Kidney (tissue), 14 donors: ENCODE results near the gene FEV. TPM values are rescaled to one million over a fixed set of nuclear protein-coding genes. Genes with fewer than 3 reads are reported as not detected.

Source experiments
- DNase-seq, 5 donors: peaks; one replicate each; pipeline ENCODE4 v3.0.0-alpha.2; 2013 to 2020
- FAIRE-seq: peaks from 2 replicates; lab custom pipeline; 2012; peaks lifted over from hg19 to GRCh38; lab: Jason Lieb, UNC
- H3K27ac ChIP-seq, 2 donors: one replicate each; pipeline ENCODE4 v1.7.0; 2013; ENCODE audit warnings: low read depth in 2 of 2, low read length in 2 of 2, inconsistent platforms in 1 of 2
- H3K27me3 ChIP-seq: one replicate; pipeline ENCODE4 v1.7.1; 2013; ENCODE audit warnings: low read length, inconsistent platforms; ENCODE audit not compliant: control insufficient read depth, insufficient read depth
- H3K36me3 ChIP-seq, 3 donors: one replicate each; pipeline versions ENCODE4 v1.7.0 to v1.7.1; 2013; ENCODE audit warnings: low read length in 3 of 3, control low read depth in 1 of 3, inconsistent platforms in 1 of 3; ENCODE audit not compliant: insufficient read depth in 3 of 3, control insufficient read depth in 2 of 3
- H3K4me1 ChIP-seq, 3 donors: one replicate each; pipeline versions ENCODE4 v1.7.0 to v1.7.1; 2013; ENCODE audit warnings: low read length in 3 of 3, inconsistent platforms in 1 of 3, low read depth in 1 of 3; ENCODE audit not compliant: control insufficient read depth in 2 of 3, insufficient read depth in 2 of 3
- H3K4me3 ChIP-seq, 3 donors: one replicate each; pipeline versions ENCODE4 v1.7.0 to v1.8.1; 2013; ENCODE audit warnings: low read length in 3 of 3, control low read depth in 1 of 3, inconsistent platforms in 1 of 3
- H3K9ac ChIP-seq, 3 donors: one replicate each; pipeline versions ENCODE4 v1.7.0 to v1.7.1; 2013; ENCODE audit warnings: low read length in 3 of 3, control low read depth in 1 of 3, inconsistent platforms in 1 of 3
- H3K9me3 ChIP-seq, 3 donors: one replicate each; pipeline versions ENCODE4 v1.7.0 to v1.7.1; 2013; ENCODE audit warnings: low read length in 3 of 3, control low read depth in 1 of 3, inconsistent platforms in 1 of 3; ENCODE audit not compliant: control insufficient read depth in 2 of 3, insufficient read depth in 1 of 3
- CTCF ChIP-seq: IDR thresholded peaks from 3 replicates; pipeline ENCODE4 v1.5.1; 2012; ENCODE audit warnings: mild to moderate bottlenecking, moderate library complexity, borderline replicate concordance; ENCODE audit not compliant: insufficient read depth; ENCODE audit errors: extremely low read depth
- intact Hi-C: fragments of 100-400 bp; cut with DNase I; formaldehyde crosslinking; loops from one replicate; pipeline ENCODE4 v1.11.1; 2022
- polyA plus RNA-seq: library from polyadenylated mRNA; stranded (reverse); fragments of 350-450 nt; fragmentation: Illumina TruSeq; extraction: RNeasy Lipid Tissue Mini Kit (QIAGEN cat#74804); gene quantifications from one replicate; pipeline ENCODE4 v1.2.3, GENCODE V29; 2014; ENCODE audit warnings: low read depth, low replicate concordance; ENCODE audit not compliant: insufficient read depth
- total RNA-seq: library from RNA; stranded (reverse); fragmentation: NEBNext Ultra II Directional; extraction: Animal tissue kit (Norgen Biotek cat#: 25700); gene quantifications from one replicate; pipeline ENCODE4 v1.2.1, GENCODE V29; 2021
- donor health status: control.
- donor health status: control.
- donor health status: control.
- donor health status: control.
- donor health status: control.
- donor health status: DM: yes; HTN: yes; CAD: no.
- donor health status: Normal renal cell carcinoma (clear cell type).

Gene FEV
- total and polyA plus RNA-seq, 2 donors from 2014 or later: not detected

GRCh38 chr2:218988650-218989049 is 3.7 kb upstream of the FEV start:
- Histone ChIP-seq H3K9ac (no peak overlapping the region), H3K9me3 (no peaks in the 10 kb centered on the region), H3K4me3 (no peak overlapping the region), H3K27me3 (peaks cover 71% of the 10 kb centered on the region), H3K36me3 (no peaks in the 10 kb centered on the region), H3K27ac (no peak overlapping the region), H3K4me1 (peaks cover 0 to 5% (median 0%) of the 10 kb centered on the region in 3 donors)
- intact Hi-C loops: no loop called here
- FAIRE-seq (no peak), DNase-seq (no peak)
- TF ChIP-seq CTCF: no peak

DNA sequence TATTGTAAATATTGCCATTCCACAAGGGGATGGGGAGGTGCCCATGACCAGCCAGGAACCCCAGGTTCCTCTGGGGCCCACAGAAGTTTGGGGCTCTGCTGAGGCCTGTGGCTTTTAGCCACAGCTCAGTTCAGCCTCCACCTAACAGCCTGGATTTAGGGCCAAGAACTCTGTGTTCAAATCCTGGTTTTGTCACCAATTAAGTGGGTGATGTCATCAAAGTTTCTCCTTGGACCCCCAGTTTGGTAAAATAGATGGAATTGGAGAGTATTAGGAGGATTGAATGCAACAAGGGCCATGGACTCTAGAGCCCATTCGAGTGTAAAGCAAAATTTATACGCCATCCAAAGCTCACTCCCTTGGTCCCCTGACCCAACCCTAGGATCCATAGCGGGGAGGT is 3.2 kb upstream of the FEV start:
- H3K4me1 ChIP-seq: peaks cover 0 to 2% (median 0%) of the 10 kb centered on the region in 3 donors
- H3K27me3 ChIP-seq: peaks cover 75% of the 10 kb centered on the region
- no peaks in the 10 kb centered on the region for H3K36me3 ChIP-seq
- no peak overlapping the region for H3K27ac ChIP-seq
- intact Hi-C loops: no loop called here
- TF ChIP-seq CTCF: no peak
- no peak overlapping the region for H3K4me3 ChIP-seq
- FAIRE-seq (no peak), DNase-seq (no peak)
- H3K9ac ChIP-seq: no peak overlapping the region
- no peaks in the 10 kb centered on the region for H3K9me3 ChIP-seq

DNA sequence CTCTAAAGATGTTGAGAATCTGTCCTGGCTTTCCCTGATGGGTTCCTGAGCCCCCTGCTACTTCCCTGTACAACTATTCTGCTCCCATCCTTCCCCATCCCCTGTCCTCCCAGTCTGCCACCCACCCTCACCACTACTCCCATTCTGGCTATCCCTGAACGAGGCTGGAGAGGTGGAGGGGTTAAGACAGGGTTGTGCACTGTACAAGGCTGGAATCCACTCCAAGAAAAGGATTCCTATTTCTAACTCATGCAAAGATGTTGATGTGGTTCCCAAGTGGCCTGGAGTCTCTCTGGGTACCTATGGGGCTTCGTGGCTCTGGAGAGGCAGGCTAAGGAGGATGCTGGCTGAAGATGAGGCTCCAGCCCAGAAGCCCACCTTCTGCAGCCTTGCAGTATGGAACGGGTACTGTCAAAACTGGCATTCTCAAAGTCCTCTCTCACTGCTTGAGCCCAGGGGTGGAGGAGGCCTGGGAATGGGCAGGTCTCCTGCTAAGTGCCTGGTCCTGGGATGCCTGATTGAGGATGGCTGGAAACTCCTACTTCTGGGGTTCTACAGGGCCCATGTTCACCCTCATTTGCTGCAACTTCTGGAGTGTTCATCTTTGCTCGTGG is 1.3 kb upstream of the FEV start:
- H3K9ac ChIP-seq: no peak overlapping the region
- no peak overlapping the region for H3K4me3 ChIP-seq
- FAIRE-seq: no peak
- peaks cover 72% of the 10 kb centered on the region for H3K27me3 ChIP-seq
- DNase-seq: peak in 1 of 5 donors; percentile 19
- H3K36me3 ChIP-seq: no peaks in the 10 kb centered on the region
- TF ChIP-seq CTCF: no peak
- intact Hi-C loops: no loop called here
- no peak overlapping the region for H3K27ac ChIP-seq
- no peaks in the 10 kb centered on the region for H3K9me3 ChIP-seq
- H3K4me1 ChIP-seq: peaks cover 0 to 9% (median 2%) of the 10 kb centered on the region in 3 donors
